GM13976 (cell line): ENCODE results near the gene HOXB3.

Experiments
- DNase-seq: peaks from one replicate; pipeline ENCODE4 v3.0.0; 2012; ENCODE audit warnings: low spot score
- CTCF ChIP-seq: IDR thresholded peaks from 2 replicates; pipeline ENCODE4 v1.5.1; 2012; ENCODE audit warnings: borderline replicate concordance, mild to moderate bottlenecking; ENCODE audit not compliant: insufficient read depth; ENCODE audit errors: extremely low read depth, missing control alignments, control extremely low read depth
- in situ Hi-C: fragments of 300-500 bp; cut with MboI; formaldehyde crosslinking; loops from one replicate; pipeline ENCODE4 v1.12.0; 2022; ENCODE audit warnings: low sequenced_read_pairs, mixed read lengths, inconsistent platforms; ENCODE audit not compliant: unreplicated experiment

Gene HOXB3

GRCh38 chr17:48583708-48584222 lies 6.3 kb downstream of the HOXB3 start:
- in situ Hi-C loops, result no loop called here
- DNase-seq, result no peak
- no peak for TF ChIP-seq CTCF

- DNase-seq, result no peak
- TF ChIP-seq CTCF, result no peak
- in situ Hi-C loops, result no loop called here
Measured at GRCh38 chr17:48582750-48583069, 7.3 kb downstream of the HOXB3 start.

GRCh38 chr17:48579760-48580554 lies 10.1 kb downstream of the HOXB3 start:
- in situ Hi-C loops, result no loop called here
- no peak for DNase-seq
- TF ChIP-seq CTCF, result no peak

GRCh38 chr17:48579471-48579759 lies 10.6 kb downstream of the HOXB3 start:
- in situ Hi-C loops, result no loop called here
- no peak for DNase-seq
- TF ChIP-seq CTCF, result no peak

GRCh38 chr17:48578616-48579470 lies 11.2 kb downstream of the HOXB3 start:
- in situ Hi-C loops, result no loop called here
- no peak for DNase-seq
- TF ChIP-seq CTCF, result no peak

GRCh38 chr17:48577946-48578615 lies 12.0 kb downstream of the HOXB3 start, which contains the start of gene HOXB4:
HOXB4 (minus strand) TSS chr17:48578350; CDS start chr17:48578319, 31 bp downstream.
- DNase-seq, result peak; percentile 82
- in situ Hi-C loops, result no loop called here
- TF ChIP-seq CTCF, result no peak
